ENCODE data around the gene PGPEP1. TPM values are rescaled to one million over a fixed set of nuclear protein-coding genes. Genes with fewer than 3 reads are reported as not detected.
A peak's percentile ranks its signal among the peaks of the same experiment; 100 is the strongest.
"Not testable (repeated sequence)": the region's sequence is repeated elsewhere in the genome, so short reads cannot be mapped to it uniquely, and the experiment has no call there.

PGPEP1 gene
- total and polyA plus RNA-seq, 8 donors = 16.1 to 39.5 (median 20.7) TPM

- H3K27me3 ChIP-seq = no peaks in the 10 kb centered on the region
- no peak overlapping the region for H3K4me3 ChIP-seq
- no peak for ATAC-seq
- no peaks in the 10 kb centered on the region for H3K9me3 ChIP-seq
- intact Hi-C loops (cut with DNase I) = no loop called here
- TF ChIP-seq CTCF (IDR thresholded peaks at IDR 0.05) = no peak
- H3K27ac ChIP-seq = no peak overlapping the region
- DNase-seq = no peak
- peaks cover 0 to 72% of the 10 kb centered on the region in 2 donors for H3K36me3 ChIP-seq
- H3K4me1 ChIP-seq = no peaks in the 10 kb centered on the region
These were observed 16.6 kb downstream of the PGPEP1 start for GRCh38 chr19:18357041-18357440.

- no peak for TF ChIP-seq CTCF (IDR thresholded peaks at IDR 0.05)
- intact Hi-C loops (cut with DNase I) = no loop called here
- Histone ChIP-seq H3K9me3 (no peaks in the 10 kb centered on the region), H3K27ac (no peak overlapping the region), H3K4me3 (no peak overlapping the region), H3K4me1 (peaks cover 10 to 35% of the 10 kb centered on the region in 2 donors), H3K36me3 (peaks cover 0 to 60% of the 10 kb centered on the region in 2 donors), H3K27me3 (no peaks in the 10 kb centered on the region)
- DNase-seq (no peak), ATAC-seq (no peak)
These were observed 21.2 kb downstream of the PGPEP1 start for GRCh38 chr19:18361646-18362045.

- H3K27ac ChIP-seq = no peak overlapping the region
- intact Hi-C loops (cut with DNase I) = no loop called here
- H3K4me3 ChIP-seq = no peak overlapping the region
- DNase-seq (no peak), ATAC-seq (no peak)
- no peak for TF ChIP-seq CTCF (IDR thresholded peaks at IDR 0.05)
- no peaks in the 10 kb centered on the region for H3K27me3 ChIP-seq
- H3K36me3 ChIP-seq = peaks cover 0 to 46% of the 10 kb centered on the region in 2 donors
- H3K4me1 ChIP-seq = peaks cover 10 to 44% of the 10 kb centered on the region in 2 donors
- no peaks in the 10 kb centered on the region for H3K9me3 ChIP-seq
These were observed 22.6 kb downstream of the PGPEP1 start for GRCh38 chr19:18362934-18363542.

GRCh38 chr19:18363787-18364186, 23.4 kb downstream of the PGPEP1 start:
- TF ChIP-seq CTCF (IDR thresholded peaks at IDR 0.05) = no peak
- Histone ChIP-seq H3K27ac (no peak overlapping the region), H3K27me3 (no peaks in the 10 kb centered on the region), H3K4me3 (no peak overlapping the region), H3K4me1 (peaks cover 10 to 44% of the 10 kb centered on the region in 2 donors), H3K9me3 (no peaks in the 10 kb centered on the region), H3K36me3 (peaks cover 0 to 38% of the 10 kb centered on the region in 2 donors)
- intact Hi-C loops (cut with DNase I) = no loop called here
- ATAC-seq (no peak), DNase-seq (no peak)

GRCh38 chr19:18364277-18364825, 24.0 kb downstream of the PGPEP1 start:
- intact Hi-C loops (cut with DNase I); H3K27me3 ChIP-seq; H3K9me3 ChIP-seq; H3K4me3 ChIP-seq: not testable (repeated sequence)
- Histone ChIP-seq H3K27ac (peak overlapping the region; percentile 85 to 90), H3K36me3 (peaks cover 0 to 33% of the 10 kb centered on the region in 2 donors), H3K4me1 (peaks cover 10 to 44% of the 10 kb centered on the region in 2 donors)
- ATAC-seq = peak; percentile 8
- peak in 1 of 4 donors; percentile 59 for DNase-seq
